ENCODE data around the gene C17orf50.

GRCh38 chr17:35745246-35745645 is 15.4 kb upstream of the C17orf50 start:
- TF ChIP-seq CTCF (conservative IDR thresholded peaks at IDR 0.05 in 1 of 2, IDR thresholded peaks at IDR 0.05 in 1 of 2; ENCODE audit: extremely low read depth in 1 of 2, insufficient read depth in 1 of 2, low read depth in 1 of 2, low read length in 2 of 2) (no peak), EZH2 (IDR thresholded peaks at IDR 0.05; ENCODE audit: borderline replicate concordance, low read length) (no peak)
